HG03039 (cell line): ENCODE data around the gene LMAN2.
"Not testable (repeated sequence)": the region's sequence is repeated elsewhere in the genome, so short reads cannot be mapped to it uniquely, and the experiment has no call there.

Experiments used
- ATAC-seq: cut with Tn5 transposase; IDR thresholded peaks from one replicate; pipeline ENCODE4 v1.9.1; 2021; ENCODE audit warnings: mild to moderate bottlenecking, moderate library complexity; ENCODE audit not compliant: unreplicated experiment

The LMAN2 gene

GRCh38 chr5:177308740-177309139, 42.7 kb downstream of the LMAN2 start:
- no peak for ATAC-seq

- ATAC-seq = no peak
These were observed 43.7 kb downstream of the LMAN2 start for GRCh38 chr5:177307544-177308363.

- no peak for ATAC-seq
These were observed 44.6 kb downstream of the LMAN2 start for GRCh38 chr5:177306674-177307543.

- ATAC-seq = not testable (repeated sequence)
These were observed 45.3 kb downstream of the LMAN2 start for GRCh38 chr5:177306103-177306640.

- no peak for ATAC-seq
These were observed 46.9 kb downstream of the LMAN2 start for GRCh38 chr5:177304392-177305119.

- ATAC-seq = no peak
These were observed 47.5 kb downstream of the LMAN2 start for GRCh38 chr5:177303925-177304391.

GRCh38 chr5:177303121-177303924, 48.1 kb downstream of the LMAN2 start, which contains the start of the genes PRELID1 and RAB24:
TSS of gene PRELID1 (plus strand) at chr5:177303799. CDS start at chr5:177303986, 187 bp downstream.
TSS of gene RAB24 (minus strand) at chr5:177303719. CDS start at chr5:177303288, 431 bp downstream.
- ATAC-seq = peak; percentile 61

- no peak for ATAC-seq
These were observed 48.9 kb downstream of the LMAN2 start for GRCh38 chr5:177302354-177303110.

- ATAC-seq = no peak
These were observed 49.8 kb downstream of the LMAN2 start for GRCh38 chr5:177301503-177302165.

- no peak for ATAC-seq
These were observed 50.5 kb downstream of the LMAN2 start for GRCh38 chr5:177300951-177301350.

GRCh38 chr5:177300236-177300880, 51.1 kb downstream of the LMAN2 start:
- peak; percentile 36 for ATAC-seq

GRCh38 chr5:177299697-177300096, 51.8 kb downstream of the LMAN2 start:
- ATAC-seq = no peak

- no peak for ATAC-seq
These were observed 53.5 kb downstream of the LMAN2 start for GRCh38 chr5:177297922-177298321.

GRCh38 chr5:177296581-177296980, 54.9 kb downstream of the LMAN2 start:
- no peak for ATAC-seq

GRCh38 chr5:177295924-177296323, 55.5 kb downstream of the LMAN2 start:
- ATAC-seq = no peak

GRCh38 chr5:177294632-177295031, 56.8 kb downstream of the LMAN2 start:
- no peak for ATAC-seq

- no peak for ATAC-seq
These were observed 57.5 kb downstream of the LMAN2 start for GRCh38 chr5:177293819-177294581.
